Stimulated activated CD4-positive, alpha-beta T cell treated with anti-CD3 and anti-CD28 coated beads, TNF-alpha, amount 100 ng/mL, for 1 hour (primary cell): Measurements from ENCODE around the gene ATXN2.
"Not testable (repeated sequence)": the region's sequence is repeated elsewhere in the genome, so short reads cannot be mapped to it uniquely, and the experiment has no call there.

Experiments
- DNase-seq, 3 donors: peaks; one replicate each; pipeline ENCODE4 v3.0.0-alpha.2; 2020; ENCODE audit warnings: low read depth in 3 of 3, low spot score in 1 of 3

Gene ATXN2

GRCh38 chr12:111573476-111573875 is 25.6 kb downstream of the ATXN2 start:
- no peak for DNase-seq

GRCh38 chr12:111570084-111570961 is 28.8 kb downstream of the ATXN2 start:
- no peak for DNase-seq

GRCh38 chr12:111569363-111570083 is 29.6 kb downstream of the ATXN2 start:
- no peak for DNase-seq

- not testable (repeated sequence) for DNase-seq
These were observed 38.3 kb downstream of the ATXN2 start for GRCh38 chr12:111560844-111561243.

- no peak for DNase-seq
These were observed 41.1 kb downstream of the ATXN2 start for GRCh38 chr12:111558107-111558376.

GRCh38 chr12:111557271-111558106 is 41.6 kb downstream of the ATXN2 start:
- no peak for DNase-seq

- DNase-seq: no peak
These were observed 42.4 kb downstream of the ATXN2 start for GRCh38 chr12:111556676-111557075.

GRCh38 chr12:111555313-111555712 is 43.8 kb downstream of the ATXN2 start:
- DNase-seq: not testable (repeated sequence)

GRCh38 chr12:111546758-111547383 is 52.2 kb downstream of the ATXN2 start:
- DNase-seq: no peak

- DNase-seq: no peak
These were observed 52.9 kb downstream of the ATXN2 start for GRCh38 chr12:111546171-111546570.

GRCh38 chr12:111544032-111544431 is 55.1 kb downstream of the ATXN2 start:
- DNase-seq: no peak

- DNase-seq: no peak
These were observed 66.4 kb downstream of the ATXN2 start for GRCh38 chr12:111532751-111533150.

GRCh38 chr12:111529424-111530368 is 69.4 kb downstream of the ATXN2 start:
- DNase-seq: peak; percentile 20 to 35 (median 29)

- no peak for DNase-seq
These were observed 75.4 kb downstream of the ATXN2 start for GRCh38 chr12:111523587-111524167.

GRCh38 chr12:111521801-111522200 is 77.3 kb downstream of the ATXN2 start:
- DNase-seq: no peak

GRCh38 chr12:111519937-111520336 is 79.2 kb downstream of the ATXN2 start:
- no peak for DNase-seq

- no peak for DNase-seq
These were observed 80.0 kb downstream of the ATXN2 start for GRCh38 chr12:111519083-111519482.

- DNase-seq: not testable (repeated sequence)
These were observed 91.4 kb downstream of the ATXN2 start for GRCh38 chr12:111507719-111508118.

- not testable (repeated sequence) for DNase-seq
These were observed 91.9 kb downstream of the ATXN2 start for GRCh38 chr12:111507258-111507657.

GRCh38 chr12:111506260-111506659 is 92.9 kb downstream of the ATXN2 start:
- DNase-seq: no peak
